Stimulated activated CD8-positive, alpha-beta memory T cell treated with anti-CD3 and anti-CD28 coated beads, Interleukin-7, amount 100 ng/mL, for 1 hour (primary cell): ENCODE measurements around the gene PIRT.
"Not testable (repeated sequence)": the region's sequence is repeated elsewhere in the genome, so short reads cannot be mapped to it uniquely, and the experiment has no call there.

Experiments used
- DNase-seq, 2 donors: peaks; one replicate each; pipeline ENCODE4 v3.0.0-alpha.2; 2020; ENCODE audit warnings: low read depth in 2 of 2

PIRT gene

DNA sequence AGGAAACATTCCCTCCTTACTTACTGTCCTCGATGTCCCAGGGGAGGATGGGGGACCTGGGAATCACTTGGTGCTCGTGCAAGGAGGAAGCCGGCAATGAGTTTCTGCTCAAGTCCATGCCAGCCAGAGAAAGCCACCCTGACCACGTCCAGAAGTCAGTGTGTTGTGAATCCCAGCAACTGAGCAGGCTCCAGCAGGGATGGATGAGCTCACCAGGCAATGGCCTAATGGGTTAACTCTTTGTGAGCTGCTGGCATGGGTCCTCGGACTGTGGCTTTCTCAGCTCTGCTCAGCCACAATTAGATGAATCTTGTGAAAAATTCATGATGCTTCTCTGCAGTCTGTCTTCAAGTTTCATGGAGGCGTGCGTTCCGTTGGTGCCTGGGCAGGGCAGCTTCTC is at the start of gene PIRT:
Gene PIRT (minus strand): TSS at position 167 of the 400 bp plus-strand sequence. CDS start 12,442 bp downstream, outside the sequence.
- no peak for DNase-seq

DNA sequence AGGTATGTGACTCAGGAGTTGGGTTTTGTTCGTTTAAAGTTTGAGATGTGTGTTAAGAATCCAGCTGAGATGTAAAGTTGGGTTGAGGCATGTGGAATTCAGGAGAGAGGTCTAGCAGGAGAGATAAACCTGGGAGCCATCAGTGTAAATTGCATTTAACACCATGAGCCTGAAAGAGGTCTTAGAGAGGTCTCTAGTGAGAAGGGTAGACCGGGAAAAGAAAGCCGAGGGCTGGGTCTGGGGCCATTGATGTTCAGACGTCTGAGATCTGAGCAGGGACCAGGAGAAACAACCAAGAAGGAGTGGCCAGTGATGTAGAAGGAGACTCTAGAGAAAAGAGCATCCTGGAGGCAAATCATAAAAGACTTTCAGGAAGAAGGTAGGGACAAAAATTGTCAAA is 44.1 kb upstream of the PIRT start:
- no peak for DNase-seq

DNA sequence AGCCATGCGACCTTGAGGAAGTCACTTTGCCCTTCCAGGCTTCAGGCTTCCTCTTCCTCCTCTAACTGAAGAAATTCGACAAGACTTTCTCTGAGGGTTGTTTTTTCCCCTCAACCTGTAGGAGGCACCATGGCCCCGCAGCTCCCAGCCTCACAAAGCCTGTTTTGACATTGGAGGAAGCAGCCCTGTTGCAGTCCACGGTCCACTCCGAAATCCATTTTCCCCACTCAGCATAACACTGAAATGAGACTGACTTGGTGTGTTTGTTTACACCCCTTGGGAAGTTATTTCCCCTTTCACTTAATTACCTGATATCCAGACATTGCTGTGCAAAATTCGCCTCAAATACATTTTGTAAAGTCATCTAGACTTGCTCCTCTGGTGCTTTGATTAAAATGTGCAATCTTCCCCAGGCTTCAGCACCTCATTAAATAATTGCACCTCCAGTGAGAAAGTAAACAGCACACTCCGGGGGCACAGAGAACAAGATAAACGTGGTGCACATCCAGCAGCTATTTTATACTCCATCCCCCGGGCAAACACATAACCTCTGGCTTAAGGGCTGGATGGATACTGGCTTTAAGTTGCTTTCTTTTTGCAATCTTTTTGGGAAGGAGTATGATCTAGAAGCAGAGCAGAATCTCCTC is 41.4 kb upstream of the PIRT start:
- no peak for DNase-seq

DNA sequence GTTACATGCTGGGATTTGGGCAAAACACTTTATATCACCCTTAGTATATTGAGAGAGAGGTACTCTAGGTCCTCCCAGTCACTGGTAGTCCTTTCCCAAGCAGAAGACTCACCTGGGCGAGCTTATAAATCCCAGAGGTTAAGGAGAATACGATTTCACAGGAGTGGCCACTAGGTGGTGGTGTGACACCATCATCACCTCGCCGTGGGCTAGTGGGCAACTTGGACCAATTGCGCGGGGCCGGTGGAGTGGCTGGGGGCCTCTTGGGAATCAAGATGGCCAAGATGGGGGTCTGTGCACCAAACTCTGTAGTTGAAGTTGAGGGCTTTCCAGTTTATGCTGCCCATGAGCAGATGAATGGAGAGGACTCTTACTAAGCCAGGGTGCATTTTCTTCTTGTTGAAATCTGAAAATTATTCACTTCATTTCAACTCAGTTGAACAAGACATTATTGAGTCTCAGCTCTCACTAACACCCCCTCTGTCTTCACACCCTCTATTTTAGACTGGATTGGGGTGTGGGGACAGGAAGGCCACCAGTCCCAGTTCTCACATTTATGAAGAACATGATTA is 38.2 kb upstream of the PIRT start:
- DNase-seq: no peak

DNA sequence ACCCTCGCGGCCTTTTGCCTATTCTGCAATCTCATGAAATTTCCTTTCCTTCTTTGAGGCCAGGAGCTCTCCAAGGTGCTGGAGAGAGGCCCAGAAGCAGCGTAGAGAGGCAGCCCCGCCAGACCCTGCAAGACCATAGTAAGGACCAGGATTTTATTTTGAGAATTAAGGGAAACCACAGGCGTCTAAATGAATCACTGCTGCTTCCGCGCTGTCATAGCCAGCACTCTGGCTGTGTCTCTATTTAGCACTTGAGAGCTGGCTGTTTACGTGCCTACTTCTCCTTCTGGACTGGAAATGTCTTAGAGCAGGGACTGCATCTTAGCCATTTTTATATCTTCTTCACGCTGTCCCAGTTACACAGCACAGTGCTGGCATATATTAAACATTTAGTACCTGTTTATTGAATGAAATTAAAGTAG is 37.6 kb upstream of the PIRT start:
- DNase-seq: no peak

DNA sequence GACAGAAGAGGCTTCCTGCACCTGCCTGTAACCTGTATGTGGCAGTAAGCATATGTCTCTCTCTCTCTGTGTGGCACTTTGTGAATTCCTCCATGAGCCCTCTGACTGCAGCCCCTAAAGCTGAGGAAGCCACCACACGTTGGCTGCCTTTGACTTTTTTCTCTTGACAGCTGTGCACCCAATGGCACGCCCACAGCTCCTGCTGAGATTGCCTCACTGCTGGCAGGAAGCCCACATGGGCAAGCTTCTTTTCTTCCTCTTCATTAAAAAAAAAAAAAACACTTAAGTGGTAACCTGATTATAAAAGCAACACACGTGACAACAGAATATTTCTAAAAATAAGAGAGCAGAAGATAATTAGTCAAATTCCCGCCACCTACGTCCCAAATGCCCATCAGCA is 34.0 kb upstream of the PIRT start:
- no peak for DNase-seq

DNA sequence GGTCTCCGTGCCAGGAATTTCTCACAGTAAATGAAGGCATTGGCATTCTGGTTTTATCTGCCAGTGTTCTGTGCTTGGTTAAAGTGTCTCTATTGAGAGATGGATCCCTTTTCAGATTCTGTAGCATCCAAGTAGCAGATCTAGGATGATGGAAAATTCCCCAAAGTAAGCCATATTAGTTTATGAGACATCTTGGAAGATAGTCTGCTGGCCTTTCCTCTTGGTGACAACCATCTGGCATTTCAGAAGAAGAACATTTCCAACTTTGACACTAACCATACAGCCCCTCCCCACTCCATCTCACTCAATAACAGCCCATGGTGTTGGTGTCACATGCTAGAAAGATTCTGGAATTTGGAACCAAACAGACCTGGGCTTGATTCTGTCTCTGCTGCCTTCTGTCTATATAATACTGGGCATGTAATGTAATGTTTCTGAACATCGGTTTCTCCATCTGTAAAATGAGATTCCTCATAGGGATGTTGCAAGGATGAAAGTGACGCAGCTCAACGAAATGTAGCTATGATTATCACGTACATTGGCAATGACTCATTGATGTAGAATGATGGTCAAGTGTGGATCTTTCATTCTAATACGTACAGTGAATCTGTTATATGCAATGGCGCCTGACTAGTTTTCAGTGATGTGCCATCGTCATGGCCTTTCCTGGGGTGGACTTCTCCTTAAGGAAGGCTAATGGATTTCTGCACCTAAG is 32.6 kb upstream of the PIRT start:
- DNase-seq: no peak

DNA sequence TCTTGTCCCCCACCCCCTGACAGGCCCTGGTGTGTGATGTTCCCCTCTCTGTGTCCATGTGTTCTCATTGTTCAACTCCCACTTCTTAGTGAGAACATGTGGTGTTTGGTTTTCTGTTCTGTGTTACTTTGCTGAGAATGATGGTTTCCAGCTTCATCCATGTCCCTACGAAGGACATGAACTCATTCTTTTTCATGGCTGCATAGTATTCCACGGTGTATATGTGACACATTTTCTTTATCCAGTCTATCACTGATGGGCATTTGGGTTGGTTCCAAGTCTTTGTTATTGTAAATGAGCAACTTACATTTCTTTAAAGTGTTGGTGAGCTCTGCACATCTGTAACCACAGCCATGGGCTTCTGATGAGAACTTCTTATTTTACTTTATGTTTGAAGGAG is 30.9 kb upstream of the PIRT start:
- not testable (repeated sequence) for DNase-seq

DNA sequence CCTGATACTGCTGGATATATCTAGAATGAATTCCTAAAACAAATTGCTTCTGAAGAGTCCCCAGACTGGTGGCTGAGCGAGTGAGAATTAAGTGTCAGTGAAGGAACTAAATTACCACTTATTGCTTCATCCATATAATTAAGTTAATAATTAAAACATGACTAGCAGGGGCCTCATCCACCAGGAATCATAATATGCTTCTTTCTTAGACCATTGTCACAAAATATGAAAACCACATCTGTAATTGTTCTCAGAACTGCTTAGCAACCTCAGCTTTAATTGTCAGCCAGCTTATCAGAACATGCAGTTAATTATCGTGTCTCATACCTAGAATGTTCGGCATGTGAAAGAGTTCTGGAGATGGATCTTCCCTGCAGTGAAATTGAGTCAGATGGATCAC is 21.2 kb upstream of the PIRT start:
- no peak for DNase-seq

DNA sequence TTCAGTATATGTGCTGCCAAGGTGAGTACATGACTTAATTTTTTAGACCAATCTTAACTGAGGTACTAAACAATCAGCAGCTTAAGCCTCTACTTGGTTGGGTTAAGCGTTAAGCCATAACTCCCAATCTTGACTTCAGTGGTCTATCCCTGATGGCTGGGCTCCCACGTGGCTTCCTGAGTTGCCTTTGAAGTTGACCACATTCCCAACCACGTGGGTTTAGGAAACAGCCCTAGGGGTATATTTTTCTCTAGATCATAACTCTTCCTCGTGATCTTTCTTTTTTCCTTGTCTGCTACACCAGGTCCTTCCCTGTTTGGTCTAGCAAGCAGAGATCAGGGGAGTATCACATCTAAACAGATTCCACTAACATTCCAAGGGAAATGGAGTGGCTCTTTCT is 20.1 kb upstream of the PIRT start:
- no peak for DNase-seq

DNA sequence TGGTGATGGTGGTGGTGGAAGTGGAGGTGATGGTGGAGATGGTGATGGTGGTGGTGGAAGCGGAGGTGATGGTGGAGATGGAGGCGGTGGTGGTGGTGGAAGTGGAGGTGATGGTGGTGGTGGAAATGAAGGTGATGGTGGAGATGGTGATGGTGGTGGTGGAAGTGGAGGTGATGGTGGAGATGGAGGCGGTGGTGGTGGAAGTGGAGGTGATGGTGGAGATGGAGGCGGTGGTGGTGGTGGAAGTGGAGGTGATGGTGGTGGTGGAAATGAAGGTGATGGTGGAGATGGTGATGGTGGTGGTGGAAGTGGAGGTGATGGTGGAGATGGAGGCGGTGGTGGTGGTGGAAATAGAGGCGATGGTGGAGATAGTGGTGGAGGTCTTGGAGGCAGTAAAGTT is 8.7 kb upstream of the PIRT start:
- not testable (repeated sequence) for DNase-seq

DNA sequence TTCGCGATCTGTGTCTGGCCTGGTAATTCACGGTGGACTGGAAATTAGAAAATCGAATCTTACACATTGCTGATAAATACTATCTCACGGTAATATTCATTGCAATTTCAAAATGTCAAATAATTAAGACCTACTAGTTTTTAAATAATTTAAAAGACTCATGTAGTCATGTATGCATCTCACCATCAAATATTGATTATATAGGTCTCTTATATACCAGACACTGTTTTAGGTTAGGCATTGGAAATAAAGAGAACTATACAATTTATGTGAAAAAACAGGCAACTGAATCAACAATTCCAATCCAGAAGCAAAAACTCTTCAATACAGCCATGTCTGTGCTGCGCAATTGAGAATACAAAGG is 7.5 kb upstream of the PIRT start:
- no peak for DNase-seq

DNA sequence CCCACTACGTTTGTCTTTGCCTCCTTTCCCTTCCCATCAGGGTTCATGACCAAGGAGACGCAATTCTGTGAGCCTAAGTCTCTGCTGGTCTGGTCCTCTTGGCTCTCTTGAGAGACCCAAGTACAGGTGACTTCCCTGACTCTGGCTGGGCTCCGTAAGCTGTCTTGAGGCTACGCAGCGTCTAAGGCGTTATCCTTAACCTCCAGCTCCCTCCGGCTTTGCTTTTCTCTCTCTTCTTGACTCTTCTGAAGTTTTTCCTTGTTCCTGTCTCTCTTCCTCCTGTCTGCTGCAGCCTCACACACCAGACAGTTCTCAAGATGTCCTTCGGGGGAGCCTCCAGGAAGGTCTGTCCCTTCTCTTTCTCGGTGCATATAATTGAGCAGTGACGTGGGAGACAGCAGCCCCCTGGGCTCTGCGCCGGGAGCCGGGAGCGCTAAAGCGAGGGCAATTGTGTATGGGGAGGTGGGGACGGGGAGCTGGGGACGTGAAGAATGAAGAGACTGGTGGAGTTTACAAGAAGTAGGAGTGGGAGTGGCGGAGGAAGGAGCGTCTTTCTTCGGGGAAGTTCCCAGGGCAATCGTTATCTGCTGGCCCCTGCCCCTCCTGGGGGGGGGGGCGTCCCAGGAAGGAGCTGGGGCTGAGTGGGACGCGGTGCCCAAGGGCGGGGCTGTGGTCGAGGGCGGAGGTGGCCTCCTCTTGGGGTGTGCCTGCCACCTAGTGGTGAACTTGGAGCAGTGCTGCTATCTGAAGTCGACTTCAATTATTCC is 6.9 kb upstream of the PIRT start:
- DNase-seq: peak; percentile 18 to 38

DNA sequence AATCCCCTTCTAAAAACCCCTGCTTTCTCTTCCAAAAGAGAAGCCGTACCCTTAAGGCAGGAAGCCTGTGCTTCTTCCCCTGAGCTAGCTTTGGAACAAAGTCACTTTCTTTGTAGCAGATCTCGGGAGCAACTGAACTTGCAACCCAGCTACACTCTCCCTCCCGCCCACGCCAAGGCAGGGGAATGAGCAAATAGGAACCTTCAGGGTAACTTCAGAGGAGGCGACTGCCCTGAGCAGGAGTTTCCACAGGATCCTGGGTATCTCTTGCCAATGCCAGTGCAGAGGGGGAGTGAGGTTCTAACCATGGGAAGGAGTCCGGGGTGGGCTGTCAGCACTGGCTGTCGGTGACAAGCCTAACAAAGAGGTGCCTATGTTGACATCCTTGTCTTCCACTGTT is 5.9 kb upstream of the PIRT start:
- DNase-seq: no peak

DNA sequence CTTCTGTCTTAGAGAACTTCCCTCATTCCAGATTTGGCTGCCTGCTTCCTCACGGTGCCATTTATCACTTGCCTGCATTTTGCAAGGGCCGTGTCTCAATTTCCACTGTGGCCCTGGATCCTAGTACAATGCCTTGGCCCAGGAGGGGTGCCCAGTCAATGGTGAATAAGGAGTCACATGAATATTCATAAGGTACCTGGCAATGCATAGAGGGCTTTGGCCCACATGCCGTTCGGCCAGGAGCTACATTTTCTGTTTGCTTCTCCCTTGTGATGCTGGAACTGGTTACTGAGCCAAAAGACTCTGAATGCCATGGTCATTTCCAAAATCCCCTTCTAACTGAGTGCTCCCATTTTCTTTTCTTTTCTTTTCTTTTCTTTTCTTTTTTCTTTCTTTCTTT is 4.8 kb upstream of the PIRT start:
- DNase-seq: no peak

DNA sequence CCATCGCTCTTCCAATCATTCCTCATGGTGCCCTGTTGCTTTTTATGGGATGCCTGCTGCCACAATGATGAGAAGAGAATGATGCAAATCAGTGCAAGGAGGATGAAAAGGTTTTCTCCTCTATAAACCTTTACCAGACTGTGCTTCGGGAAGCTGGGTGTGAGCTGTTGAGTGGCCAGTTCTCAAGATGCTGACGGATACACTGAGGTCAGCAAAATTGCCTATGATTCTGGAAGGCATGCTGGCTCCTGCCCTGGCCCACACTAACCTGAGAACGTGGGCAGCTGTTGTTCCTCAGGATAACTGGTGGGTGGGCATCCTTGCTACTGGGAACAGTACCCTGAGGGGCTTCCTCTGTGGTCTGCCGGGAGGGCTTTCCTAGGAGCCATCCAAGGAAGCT is 795 bp upstream of the PIRT start:
- DNase-seq: no peak

DNA sequence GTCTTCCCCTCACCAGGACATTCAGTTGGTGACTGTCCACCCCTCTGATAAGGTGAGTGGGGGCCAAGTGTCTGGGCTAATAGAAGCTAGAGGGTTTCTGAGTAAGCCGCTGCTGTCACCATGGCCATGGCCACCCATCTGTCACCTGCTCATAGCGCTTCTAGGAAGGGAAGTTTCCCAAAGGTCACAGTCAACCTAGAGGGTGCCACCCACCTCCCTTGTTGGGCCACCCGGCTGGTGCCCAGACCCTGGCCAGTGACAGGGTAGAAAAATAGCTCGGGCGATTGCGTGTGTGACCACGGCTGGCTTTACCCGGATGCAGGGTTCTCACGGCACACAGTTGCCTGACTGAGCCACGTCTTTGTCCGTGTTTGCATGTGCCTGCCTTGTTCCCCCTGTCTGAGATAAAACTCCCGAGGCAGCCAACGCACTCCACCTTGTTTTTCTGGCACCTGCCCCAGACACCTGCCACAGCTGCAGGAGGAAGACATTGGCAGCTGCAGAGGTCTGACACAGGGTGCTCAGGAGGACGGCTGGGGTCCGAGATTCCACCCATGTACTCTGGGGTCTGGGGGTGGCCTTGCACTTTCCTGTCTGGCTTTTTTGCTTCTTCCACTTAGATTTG is 809 bp downstream of the PIRT start:
- DNase-seq: no peak

DNA sequence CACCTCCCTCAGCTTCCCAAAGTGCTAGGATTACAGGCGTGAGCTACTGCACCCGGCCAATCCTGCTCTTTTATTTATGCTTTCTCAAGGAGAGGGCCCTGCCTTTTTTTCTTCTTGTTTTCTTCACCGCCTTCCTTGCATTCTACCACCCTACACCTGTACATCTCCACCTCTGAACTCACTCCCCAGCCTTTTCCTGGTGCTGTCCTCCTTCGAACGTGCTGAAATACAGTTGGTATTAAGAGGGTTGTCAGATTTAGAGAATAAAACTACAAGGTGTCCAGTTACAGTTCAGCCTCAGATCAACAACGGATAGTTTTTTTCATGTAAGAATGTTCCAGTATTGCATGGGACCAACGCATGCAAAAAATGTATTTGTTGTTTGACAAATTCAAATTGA is 1.7 kb downstream of the PIRT start:
- DNase-seq: no peak

DNA sequence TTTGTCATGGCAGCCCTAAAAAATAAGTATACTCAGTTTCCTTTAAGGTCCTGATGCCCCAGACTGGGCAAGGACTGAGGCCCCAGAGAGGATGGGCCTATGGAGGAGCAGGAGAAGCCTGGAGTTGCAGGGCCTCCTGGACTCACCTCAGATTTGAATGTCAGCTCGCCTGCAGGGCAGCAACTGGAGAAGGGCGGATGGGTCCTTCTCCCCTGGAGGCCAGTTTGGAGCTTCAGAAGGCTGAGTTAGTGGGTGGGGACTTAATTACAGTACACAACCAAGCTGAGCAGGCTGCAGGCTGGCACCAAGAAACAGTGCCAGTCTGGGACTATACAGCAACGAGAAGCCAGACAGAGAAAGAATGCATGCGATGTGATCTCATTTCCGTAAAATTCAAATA is 6.2 kb downstream of the PIRT start:
- DNase-seq: no peak

DNA sequence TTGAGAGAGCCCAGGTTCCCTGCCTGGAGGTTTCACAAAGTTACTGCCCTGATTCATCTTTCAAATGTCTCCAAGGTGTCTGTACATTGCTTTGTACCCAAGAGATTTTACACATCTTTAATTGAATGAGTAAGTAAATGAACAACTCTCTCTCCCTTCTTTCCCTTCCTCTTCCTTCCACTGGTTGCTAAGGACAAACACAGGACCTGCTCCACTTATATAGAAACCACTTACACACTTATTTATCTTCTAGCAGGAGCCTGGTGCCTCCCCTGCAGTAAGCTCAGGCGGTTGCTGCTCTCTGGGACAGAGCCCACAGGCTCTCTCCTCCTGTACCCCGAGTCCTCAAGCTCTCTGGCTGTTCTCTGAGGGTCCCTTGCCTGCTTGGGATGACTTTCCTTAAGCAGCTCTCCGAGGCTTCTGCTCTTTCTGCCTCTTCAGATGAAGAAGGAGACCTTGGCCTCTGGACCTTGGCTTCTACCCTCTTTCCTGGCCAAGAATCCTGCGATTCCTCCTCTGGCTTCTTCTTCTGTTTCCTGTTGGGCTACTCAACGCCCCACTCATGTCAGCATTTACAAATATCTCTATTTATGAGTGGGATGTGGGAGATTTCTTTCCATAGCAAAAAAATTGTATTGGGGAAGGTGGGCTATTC is 9.9 kb downstream of the PIRT start:
- no peak for DNase-seq

DNA sequence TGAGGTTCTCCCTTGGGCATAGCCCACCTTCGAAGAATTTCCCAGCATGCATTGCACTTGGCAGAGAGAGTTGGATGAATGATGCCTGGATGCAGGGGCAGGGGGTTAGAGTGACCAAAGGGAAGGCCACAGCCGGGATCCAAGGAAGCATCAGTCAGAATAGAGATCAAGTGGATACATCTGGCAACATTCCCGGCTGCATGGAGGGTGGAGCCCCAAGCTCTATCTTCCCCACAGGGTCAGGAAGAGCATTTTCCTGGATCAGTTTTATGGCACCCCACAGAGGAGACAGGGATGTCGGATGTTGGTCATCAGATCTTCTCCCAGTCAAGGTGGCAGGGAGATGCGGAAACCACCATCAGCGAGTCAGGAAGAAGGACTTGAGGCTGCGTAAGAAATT is 13.0 kb downstream of the PIRT start:
- DNase-seq: no peak

DNA sequence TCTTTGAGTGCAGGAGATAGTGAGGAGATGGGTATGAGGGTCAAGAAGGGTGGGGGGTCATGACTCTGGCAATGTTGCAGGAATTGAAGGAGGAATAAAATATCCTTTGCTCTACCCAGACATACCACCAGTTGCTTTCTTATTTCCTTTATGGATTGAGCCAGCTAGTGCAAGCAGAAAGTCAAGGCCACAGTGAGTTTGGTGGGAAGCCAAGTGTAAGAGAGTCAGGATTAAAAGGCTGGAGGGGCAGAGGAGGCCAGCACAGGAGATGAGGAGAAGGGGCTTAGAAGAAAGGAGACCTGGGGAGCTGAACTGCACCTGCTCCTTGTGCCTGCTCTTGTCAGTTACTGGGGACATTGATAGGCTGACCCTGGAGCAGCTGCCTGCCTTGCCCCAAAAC is 16.1 kb downstream of the PIRT start:
- no peak for DNase-seq
